ENCODE data around the gene ZNF200. TPM values are rescaled to one million over a fixed set of nuclear protein-coding genes. Genes with fewer than 3 reads are reported as not detected.

Gene ZNF200
- total and polyA plus RNA-seq, 2 of the 13 experiments (the other 11 are each of a cell fraction or from before 2014, with no cell fraction given): 3.5 to 16.5 TPM

GRCh38 chr16:3198334-3199072 is 36.5 kb downstream of the ZNF200 start (continued):
- no peak for TF ChIP-seq ZNF329 (CRISPR knock-in tag; IDR thresholded peaks at IDR 0.05; ENCODE audit: low read depth)
- 0 out of 2 replicates have a peak, but pooled peaks have one; percentile 46 for TF ChIP-seq ZMYM4 (CRISPR knock-in tag; IDR thresholded peaks at IDR 0.05)
- TF ChIP-seq HIC2 (CRISPR knock-in tag; IDR thresholded peaks at IDR 0.05; ENCODE audit: low read depth): peak; percentile 36; the same call in 1 of the 2 replicates
- TF ChIP-seq TRAFD1 (CRISPR knock-in tag; IDR thresholded peaks at IDR 0.05; ENCODE audit: borderline replicate concordance): no peak
- no peak for TF ChIP-seq CSRNP2 (CRISPR knock-in tag; conservative IDR thresholded peaks at IDR 0.05; ENCODE audit: low read depth)
- peak; percentile 58; the same call in 1 of the 2 replicates for TF ChIP-seq ARID4A (CRISPR knock-in tag; IDR thresholded peaks at IDR 0.05; ENCODE audit: borderline replicate concordance)
- TF ChIP-seq MLX (CRISPR knock-in tag; IDR thresholded peaks at IDR 0.05): 0 out of 2 replicates have a peak, but pooled peaks have one; percentile 21
- TF ChIP-seq HNF4A (CRISPR knock-in tag; IDR thresholded peaks at IDR 0.05): peak; percentile 92
- TF ChIP-seq ZC3H4 (CRISPR knock-in tag; IDR thresholded peaks at IDR 0.05; ENCODE audit: borderline replicate concordance): no peak
- TF ChIP-seq FOXK1 (CRISPR knock-in tag; IDR thresholded peaks at IDR 0.05; ENCODE audit: borderline replicate concordance, low read depth): no peak
- TF ChIP-seq ZNF256 (CRISPR knock-in tag; conservative IDR thresholded peaks at IDR 0.05): no peak
- 0 out of 2 replicates have a peak, but pooled peaks have one; percentile 29 for TF ChIP-seq ZNF605 (CRISPR knock-in tag; IDR thresholded peaks at IDR 0.05)
- TF ChIP-seq AGO2 (optimal IDR thresholded peaks at IDR 0.05; ENCODE audit: low read depth, low read length): no peak
- TF ChIP-seq NFRKB (IDR thresholded peaks at IDR 0.05): no peak
- TF ChIP-seq ARNT2 (CRISPR knock-in tag; IDR thresholded peaks at IDR 0.05; ENCODE audit: low read depth): no peak
- TF ChIP-seq MIER3 (CRISPR knock-in tag; IDR thresholded peaks at IDR 0.05; ENCODE audit: borderline replicate concordance): peak; percentile 74; the same call in 1 of the 2 replicates
- no peak for TF ChIP-seq ZNF34 (CRISPR knock-in tag; IDR thresholded peaks at IDR 0.05; ENCODE audit: borderline replicate concordance)

Data from HepG2 (cell line).